GM21576 (cell line): Measurements from ENCODE around the gene RNF113B.

Experiments
- ATAC-seq: cut with Tn5 transposase; IDR thresholded peaks from one replicate; pipeline ENCODE4 v1.9.1; 2021; ENCODE audit warnings: mild to moderate bottlenecking, moderate library complexity; ENCODE audit not compliant: unreplicated experiment

Gene RNF113B

DNA sequence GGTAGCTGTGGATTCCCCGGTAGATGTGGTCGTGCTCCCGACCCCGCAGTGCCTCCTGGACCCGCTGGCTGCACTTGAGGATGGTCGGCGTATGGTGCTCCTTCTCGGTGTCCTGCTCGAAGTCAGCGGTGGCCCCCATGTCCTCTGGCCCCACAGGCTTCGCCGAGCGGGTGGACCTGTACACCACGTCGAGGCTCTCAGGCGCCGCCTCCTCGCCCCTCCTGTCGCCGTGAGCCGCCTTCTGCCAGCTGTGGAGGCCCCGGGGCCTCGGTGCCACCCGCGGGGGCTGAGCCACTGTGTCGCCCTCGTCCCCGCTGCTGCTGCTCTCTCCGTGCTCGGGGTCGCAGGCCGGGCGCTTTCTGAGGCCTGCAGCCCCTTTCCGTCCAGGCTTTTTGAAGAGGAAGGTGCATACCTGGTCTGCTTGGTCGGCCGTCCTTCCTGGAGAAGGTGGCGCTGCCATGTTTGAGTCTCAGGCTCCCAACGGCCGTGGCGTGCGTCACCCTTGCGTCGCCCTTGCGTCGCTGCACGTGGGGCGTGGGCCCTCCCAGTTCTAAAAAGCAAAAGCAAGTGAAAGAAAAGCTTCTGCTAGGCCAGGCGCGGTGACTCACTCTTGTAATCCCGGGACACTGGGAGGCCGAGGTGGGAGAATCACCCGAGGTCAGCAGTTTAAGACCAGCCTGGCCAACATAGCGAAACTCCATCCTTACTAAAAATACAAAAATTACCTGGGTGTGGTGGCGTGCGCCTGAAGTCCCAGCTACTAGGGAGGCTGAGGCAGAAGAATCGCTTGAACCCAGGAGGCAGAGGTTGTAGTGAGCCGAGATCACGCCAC, at the start of gene RNF113B:
TSS of gene RNF113B (minus strand) at position 493 of the 832 bp plus-strand sequence. CDS start at position 460, 33 bp downstream.
- ATAC-seq = no peak

DNA sequence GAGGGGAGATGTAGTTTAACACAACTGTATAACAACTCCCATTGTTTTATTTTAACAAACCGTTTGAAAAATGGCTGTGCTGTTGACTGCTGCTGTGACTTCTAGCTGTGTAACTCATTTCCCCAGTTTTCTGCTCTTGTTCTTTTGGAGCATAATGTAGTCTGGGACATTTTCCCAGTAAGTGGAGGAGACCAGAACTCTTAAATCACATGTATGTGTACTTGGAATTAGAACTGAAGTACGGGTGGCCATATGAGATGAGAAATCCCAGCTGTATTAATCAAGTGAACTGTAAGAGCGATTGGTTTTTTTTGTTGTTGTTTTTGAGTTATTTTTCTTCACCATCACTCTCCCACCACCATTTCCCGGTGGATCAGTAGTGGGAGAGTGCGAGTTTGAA, 49.4 kb upstream of the RNF113B start:
- no peak for ATAC-seq

GRCh38 chr13:98225036-98225940, 48.2 kb upstream of the RNF113B start:
- ATAC-seq = no peak

DNA sequence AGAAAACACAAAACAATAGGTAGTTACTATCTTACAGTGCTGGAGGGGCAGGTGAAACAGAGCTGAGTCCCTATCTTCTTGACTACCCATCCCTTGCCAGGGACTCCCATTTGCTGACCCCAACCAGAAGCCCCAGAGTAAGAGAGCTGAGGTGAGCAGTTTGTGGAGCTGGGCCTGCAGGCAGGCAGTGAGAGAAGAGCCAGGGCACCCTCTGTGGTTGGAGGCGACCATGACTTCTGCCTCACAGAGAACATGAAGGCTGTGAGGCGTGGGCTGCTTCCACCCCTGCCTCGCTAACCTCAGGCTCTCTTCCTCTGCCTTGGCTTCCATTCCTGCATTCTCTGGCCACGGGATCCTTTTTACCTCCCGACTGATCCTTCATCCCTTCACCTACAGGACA, 47.5 kb upstream of the RNF113B start:
- ATAC-seq = no peak

GRCh38 chr13:98223741-98224140, 46.7 kb upstream of the RNF113B start:
- ATAC-seq = no peak

GRCh38 chr13:98222816-98223215, 45.7 kb upstream of the RNF113B start:
- ATAC-seq = no peak

DNA sequence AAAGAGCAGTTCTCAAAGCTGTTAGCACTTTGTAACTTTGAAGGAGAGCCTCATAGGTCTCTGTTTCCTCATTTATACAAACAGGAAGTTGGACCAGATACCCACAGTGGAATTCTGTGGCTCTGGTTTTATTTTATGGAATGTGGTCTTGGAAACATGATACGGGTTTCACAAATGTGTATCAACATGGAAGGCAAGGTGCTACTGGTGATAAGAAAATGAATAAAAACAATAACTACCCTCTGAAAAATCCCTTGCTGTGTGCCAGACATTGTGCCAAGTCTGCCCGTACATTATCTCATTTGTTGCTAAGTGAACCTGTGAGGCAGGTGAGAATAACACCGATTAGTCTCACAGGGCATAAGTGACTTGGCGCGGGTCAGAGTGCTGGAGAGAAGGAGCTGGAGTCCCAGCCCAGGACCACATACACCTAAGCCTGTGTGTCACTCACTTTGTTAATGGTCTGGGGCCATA, 45.0 kb upstream of the RNF113B start:
- ATAC-seq = no peak

- ATAC-seq = no peak
These were observed 44.2 kb upstream of the RNF113B start for GRCh38 chr13:98221234-98221633.

GRCh38 chr13:98220271-98220791, 43.3 kb upstream of the RNF113B start:
- ATAC-seq = no peak

- ATAC-seq = no peak
These were observed 42.6 kb upstream of the RNF113B start for GRCh38 chr13:98219685-98220084.

GRCh38 chr13:98217597-98217996, 40.5 kb upstream of the RNF113B start:
- no peak for ATAC-seq

DNA sequence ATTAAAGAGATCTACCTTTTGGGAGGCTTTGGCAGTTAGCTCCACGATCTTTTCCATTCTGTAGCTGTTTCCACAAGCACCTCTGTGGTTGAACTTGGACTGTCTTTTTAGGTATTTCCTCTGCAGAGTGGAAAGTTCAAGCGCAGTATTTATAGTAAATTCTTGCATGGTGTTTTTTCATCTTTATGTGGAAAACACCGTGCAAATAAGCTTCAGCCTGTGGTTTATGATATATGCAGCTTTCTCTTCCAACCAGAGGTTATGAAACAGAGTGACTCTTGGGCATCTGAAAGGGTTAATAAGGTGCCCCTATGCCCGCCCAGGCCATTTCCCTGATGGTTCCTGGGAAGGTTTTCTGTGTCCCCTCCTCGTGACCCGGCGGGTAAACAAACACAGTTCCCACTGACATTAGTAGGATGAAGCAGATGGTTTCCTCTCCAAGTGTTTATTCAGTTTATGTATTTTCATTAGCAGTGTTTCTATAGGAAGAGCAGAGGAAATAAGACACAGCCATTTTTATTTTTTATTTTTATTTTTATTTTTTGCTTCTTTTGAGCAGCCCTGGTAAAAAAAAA, 39.7 kb upstream of the RNF113B start:
- ATAC-seq = peak; percentile 46

- ATAC-seq = no peak
These were observed 39.1 kb upstream of the RNF113B start for GRCh38 chr13:98216135-98216565.

DNA sequence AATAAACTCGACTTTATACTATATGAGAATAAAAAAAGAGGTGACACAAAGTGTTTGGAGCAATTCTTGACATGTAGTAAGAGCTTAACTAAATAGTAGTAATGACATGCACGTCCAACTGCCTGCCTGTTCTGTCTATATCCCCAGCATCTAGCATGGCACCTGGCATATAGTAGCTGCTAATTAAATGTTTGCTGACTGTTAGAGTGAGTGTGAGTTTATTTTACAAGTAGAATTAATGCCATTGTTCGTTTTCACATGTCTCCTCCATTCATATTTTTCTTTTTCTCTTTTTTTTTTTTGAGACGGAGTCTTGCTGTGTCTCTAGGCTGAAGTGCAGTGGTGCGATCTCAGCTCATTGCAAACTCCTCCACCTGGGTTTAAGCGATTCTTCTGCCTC, 38.4 kb upstream of the RNF113B start:
- no peak for ATAC-seq

GRCh38 chr13:98214707-98215106, 37.6 kb upstream of the RNF113B start:
- no peak for ATAC-seq

DNA sequence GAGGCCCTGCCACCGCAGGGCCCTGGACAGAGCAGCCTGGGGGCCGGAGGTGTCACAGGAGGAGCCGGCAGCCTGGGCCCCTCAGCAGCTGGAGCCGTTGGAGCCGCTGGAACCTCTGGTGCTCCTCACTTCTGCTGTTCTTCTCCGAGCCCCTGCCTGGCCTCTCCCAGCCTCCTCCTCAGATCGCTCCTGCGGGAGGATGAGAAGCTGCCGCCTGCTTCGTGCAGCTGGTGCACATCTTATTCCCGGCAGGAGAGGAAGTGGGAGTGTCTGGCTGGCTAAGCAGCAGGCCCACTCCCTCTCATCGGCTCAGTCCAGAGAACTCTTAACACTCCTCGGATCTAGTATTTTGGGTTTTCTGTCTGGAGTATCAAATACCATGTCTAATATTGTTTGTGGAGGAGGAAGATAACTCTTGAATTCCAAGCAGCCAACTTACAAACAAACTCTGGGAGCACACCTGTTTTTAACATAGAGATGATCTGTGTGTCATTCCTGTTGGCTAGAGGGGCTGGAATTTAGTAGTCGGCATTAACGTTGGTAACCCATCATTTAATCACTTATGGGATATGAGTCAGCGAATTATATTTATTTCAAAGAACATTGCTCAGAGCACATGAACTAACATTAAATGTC, 37.1 kb upstream of the RNF113B start:
- no peak for ATAC-seq

- no peak for ATAC-seq
These were observed 36.3 kb upstream of the RNF113B start for GRCh38 chr13:98213354-98213753.

GRCh38 chr13:98212763-98213162, 35.7 kb upstream of the RNF113B start:
- ATAC-seq = no peak

- no peak for ATAC-seq
These were observed 31.5 kb upstream of the RNF113B start for GRCh38 chr13:98208606-98209005.

DNA sequence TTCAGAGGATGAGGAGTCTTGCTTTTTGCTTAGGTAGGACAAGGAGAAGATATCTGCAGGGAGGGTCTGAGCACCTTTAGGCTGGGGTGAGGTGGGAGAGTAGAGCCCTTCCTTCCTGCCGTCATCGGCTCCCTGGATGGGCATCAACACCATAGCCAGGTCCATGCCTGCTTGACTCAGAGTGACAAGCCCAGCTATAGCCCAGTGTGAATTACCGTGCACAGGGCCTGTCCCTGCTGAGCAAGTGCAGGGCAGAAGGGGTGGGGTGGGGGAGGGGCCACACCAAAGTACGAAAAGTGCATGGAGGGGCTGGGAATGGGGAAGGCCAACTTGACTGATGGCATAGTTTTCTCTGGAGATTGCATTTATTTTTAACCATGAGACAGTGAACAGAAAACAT, 30.3 kb upstream of the RNF113B start:
- no peak for ATAC-seq

GRCh38 chr13:98206946-98207345, 29.9 kb upstream of the RNF113B start:
- no peak for ATAC-seq
